H1 (cell line): ENCODE data around the gene KCTD20. TPM values are rescaled to one million over a fixed set of nuclear protein-coding genes. Genes with fewer than 3 reads are reported as not detected.

Experiments used
- CTCF ChIA-PET: fragments of 300-600 bp; sonication (Branson Sonifier 250); formaldehyde crosslinking; loops from one replicate; lab custom pipeline; 2021; ENCODE audit not compliant: partially characterized antibody; lab: Charles Lee
- POLR2A ChIA-PET: fragments of 300-600 bp; sonication (Branson Sonifier 250); formaldehyde crosslinking; loops from one replicate; lab custom pipeline; 2021; ENCODE audit warnings: inconsistent platforms; ENCODE audit not compliant: partially characterized antibody; lab: Charles Lee
- DNase-seq, 2 experiments: peaks; one replicate each; pipeline versions ENCODE4 v3.0.0 to v3.0.0-alpha.2; 2010 to 2022; ENCODE audit warnings: low spot score in 2 of 2, low read depth in 1 of 2, mixed read lengths in 1 of 2
- FAIRE-seq: peaks from 2 replicates; lab custom pipeline; 2011; peaks lifted over from hg19 to GRCh38; lab: Jason Lieb, UNC
- H2AFZ ChIP-seq: 2 replicates; pipeline ENCODE4 v1.8.1; 2012; ENCODE audit warnings: low read length, inconsistent platforms
- H2AK5ac ChIP-seq: 2 replicates; pipeline ENCODE4 v1.6.1; 2013; ENCODE audit warnings: low read depth, low read length
- H2BK120ac ChIP-seq: replicated peaks from 2 replicates; pipeline ENCODE3; 2013; ENCODE audit warnings: low read depth, low read length, inconsistent platforms
- H2BK12ac ChIP-seq: 2 replicates; pipeline ENCODE4 v1.6.1; 2013; ENCODE audit warnings: low read depth, low read length
- H2BK15ac ChIP-seq: 2 replicates; pipeline ENCODE4 v1.6.1; 2013; ENCODE audit warnings: low read length
- H2BK20ac ChIP-seq: 2 replicates; pipeline ENCODE4 v1.6.1; 2013; ENCODE audit warnings: low read length
- H2BK5ac ChIP-seq: 2 replicates; pipeline ENCODE4 v1.6.1; 2013; ENCODE audit warnings: low read depth, low read length
- H3K14ac ChIP-seq: 2 replicates; pipeline ENCODE4 v1.6.1; 2013; ENCODE audit warnings: inconsistent platforms; ENCODE audit not compliant: insufficient read length
- H3K18ac ChIP-seq: 2 replicates; pipeline ENCODE4 v1.6.1; 2013; ENCODE audit warnings: low read length; ENCODE audit errors: extremely low read depth
- H3K23ac ChIP-seq: 2 replicates; pipeline ENCODE4 v1.6.1; 2013; ENCODE audit warnings: inconsistent platforms; ENCODE audit not compliant: insufficient read length
- H3K23me2 ChIP-seq: 2 replicates; pipeline ENCODE4 v1.6.1; 2013; ENCODE audit warnings: low read depth, low read length
- H3K27ac ChIP-seq: 2 replicates; pipeline ENCODE4 v1.6.1; 2011; ENCODE audit warnings: low read depth, low read length, inconsistent platforms
- H3K27me3 ChIP-seq, 4 experiments: replicated peaks in 1 of 4; 1 replicate in 1 of 4; 2 replicates in 3 of 4; pipeline versions ENCODE4 v1.6.1 to v1.8.1; 2011 to 2013; ENCODE audit warnings: low read length in 3 of 4, mild to moderate bottlenecking in 3 of 4, inconsistent platforms in 2 of 4, mixed read lengths in 2 of 4, moderate library complexity in 1 of 4; ENCODE audit not compliant: control insufficient read depth in 3 of 4, insufficient read depth in 3 of 4; ENCODE audit errors: extremely low read depth in 1 of 4
- H3K36me3 ChIP-seq, 4 experiments: 2 replicates each; pipeline versions ENCODE4 v1.6.1 to v1.8.1; 2011 to 2013; ENCODE audit warnings: mild to moderate bottlenecking in 4 of 4, low read length in 3 of 4, moderate library complexity in 2 of 4, control low read depth in 1 of 4, inconsistent platforms in 1 of 4; ENCODE audit not compliant: insufficient read depth in 4 of 4, control insufficient read depth in 2 of 4
- H3K4ac ChIP-seq: replicated peaks from 2 replicates; pipeline ENCODE3; 2013; ENCODE audit warnings: low read length, low read depth, mixed read lengths, inconsistent platforms; ENCODE audit not compliant: insufficient read length
- H3K4me1 ChIP-seq, 4 experiments: replicated peaks in 1 of 4; 1 replicate in 1 of 4; 2 replicates in 3 of 4; pipeline versions ENCODE4 v1.6.1 to v1.8.1; 2011 to 2013; ENCODE audit warnings: low read length in 3 of 4, inconsistent platforms in 2 of 4, mixed read lengths in 1 of 4; ENCODE audit not compliant: insufficient read depth in 4 of 4, control insufficient read depth in 3 of 4
- H3K4me2 ChIP-seq, 2 experiments: 2 replicates each; pipeline versions ENCODE4 v1.6.1 to v1.8.1; 2011 to 2013; ENCODE audit warnings: low read depth in 2 of 2, low read length in 2 of 2, control low read depth in 1 of 2, inconsistent platforms in 1 of 2, mild to moderate bottlenecking in 1 of 2; ENCODE audit not compliant: insufficient read depth in 1 of 2
- H3K4me3 ChIP-seq, 4 experiments: fragments of 200-600, 300-600 bp in 1 of 4; sonication (generic), shearing (Covaris generic), sonication (Bioruptor Twin) in 1 of 4; 2 replicates each; pipeline versions ENCODE4 v1.5.1 to v1.8.1; 2011 to 2016; ENCODE audit warnings: low read length in 4 of 4, low read depth in 3 of 4, control low read depth in 2 of 4, inconsistent platforms in 2 of 4, mild to moderate bottlenecking in 2 of 4, mixed read lengths in 1 of 4, moderate library complexity in 1 of 4; ENCODE audit not compliant: insufficient read depth in 2 of 4; ENCODE audit errors: extremely low read depth in 1 of 4
- H3K56ac ChIP-seq: replicated peaks from 2 replicates; pipeline ENCODE3; 2013; ENCODE audit warnings: low read depth, mild to moderate bottlenecking, mixed read lengths, low read length, inconsistent platforms; ENCODE audit not compliant: insufficient read length
- H3K79me1 ChIP-seq: 2 replicates; pipeline ENCODE4 v1.6.1; 2013; ENCODE audit warnings: low read depth, low read length, control low read depth
- H3K79me2 ChIP-seq, 2 experiments: 2 replicates each; pipeline versions ENCODE4 v1.6.1 to v1.8.1; 2012 to 2013; ENCODE audit warnings: low read length in 2 of 2, mild to moderate bottlenecking in 2 of 2, inconsistent platforms in 1 of 2; ENCODE audit not compliant: insufficient read depth in 2 of 2, control insufficient read depth in 1 of 2
- H3K9ac ChIP-seq, 4 experiments: replicated peaks in 1 of 4; 1 replicate in 1 of 4; 2 replicates in 3 of 4; pipeline versions ENCODE4 v1.6.1 to v1.8.1; 2011 to 2013; ENCODE audit warnings: low read depth in 3 of 4, low read length in 3 of 4, control low read depth in 2 of 4, mild to moderate bottlenecking in 2 of 4, moderate library complexity in 2 of 4, inconsistent platforms in 1 of 4; ENCODE audit errors: extremely low read depth in 1 of 4
- H3K9me3 ChIP-seq, 2 experiments: 2 replicates each; pipeline versions ENCODE4 v1.6.1 to v1.8.1; 2012 to 2013; ENCODE audit warnings: mild to moderate bottlenecking in 2 of 2, moderate library complexity in 2 of 2, control low read depth in 1 of 2, inconsistent platforms in 1 of 2, low read depth in 1 of 2, low read length in 1 of 2, mixed read lengths in 1 of 2; ENCODE audit not compliant: insufficient read depth in 2 of 2
- H4K20me1 ChIP-seq, 2 experiments: replicated peaks in 1 of 2; 2 replicates each; pipeline versions ENCODE3 to v1.8.1; 2011 to 2013; ENCODE audit warnings: inconsistent platforms in 2 of 2, low read length in 2 of 2, mild to moderate bottlenecking in 1 of 2; ENCODE audit not compliant: insufficient read depth in 2 of 2, control insufficient read depth in 1 of 2
- H4K5ac ChIP-seq: 2 replicates; pipeline ENCODE4 v1.6.1; 2013; ENCODE audit warnings: low read length, low read depth, mixed read lengths, inconsistent platforms; ENCODE audit not compliant: insufficient read length
- H4K8ac ChIP-seq: 2 replicates; pipeline ENCODE4 v1.8.0; 2013; ENCODE audit warnings: mild to moderate bottlenecking, moderate library complexity, low read length, inconsistent platforms; ENCODE audit not compliant: insufficient read depth; ENCODE audit errors: extremely low read depth
- H4K91ac ChIP-seq: replicated peaks from 2 replicates; pipeline ENCODE3; 2013; ENCODE audit warnings: low read length, mixed read lengths, inconsistent platforms; ENCODE audit not compliant: insufficient read length
- FOSL1 ChIP-seq: IDR thresholded peaks from 2 replicates; pipeline ENCODE4 v1.6.1; 2011; ENCODE audit warnings: mild to moderate bottlenecking, low read depth, low read length, moderate library complexity; ENCODE audit not compliant: insufficient read depth
- HDAC2 ChIP-seq, 2 experiments: fragments of 300-600 bp in 1 of 2; sonication (generic) in 1 of 2; IDR thresholded peaks; 2 replicates each; pipeline ENCODE4 v1.6.1; 2011 to 2012; ENCODE audit warnings: low read depth in 2 of 2, low read length in 2 of 2, mild to moderate bottlenecking in 2 of 2, moderate library complexity in 2 of 2, borderline replicate concordance in 1 of 2, inconsistent platforms in 1 of 2
- HDAC6 ChIP-seq: IDR thresholded peaks from one replicate; pipeline ENCODE4 v1.7.1; 2012; ENCODE audit warnings: low read depth, mild to moderate bottlenecking, inconsistent platforms, low read length, moderate library complexity
- PHF8 ChIP-seq: fragments of 200-600 bp; sonication (generic); conservative IDR thresholded peaks from 2 replicates; pipeline ENCODE4 v1.7.1; 2012; ENCODE audit warnings: low read depth, mild to moderate bottlenecking, inconsistent platforms, low read length, moderate library complexity
- POU5F1 ChIP-seq: IDR thresholded peaks from 2 replicates; pipeline ENCODE4 v1.6.1; 2011; ENCODE audit warnings: low read depth, mild to moderate bottlenecking, low read length, moderate library complexity
- RFX5 ChIP-seq: IDR thresholded peaks from 2 replicates; pipeline ENCODE4 v1.6.1; 2011; ENCODE audit warnings: low read depth, low read length, improper control_type of control experiment, borderline replicate concordance
- SIRT6 ChIP-seq: IDR thresholded peaks from one replicate; pipeline ENCODE4 v1.7.1; 2012; ENCODE audit warnings: low read length, inconsistent platforms
- TAF7 ChIP-seq: optimal IDR thresholded peaks from 2 replicates; pipeline ENCODE3; 2011; ENCODE audit warnings: low read depth, mild to moderate bottlenecking, inconsistent platforms, low read length, moderate library complexity, borderline replicate concordance
- ZNF274 ChIP-seq: IDR thresholded peaks from 2 replicates; pipeline ENCODE4 v1.7.0; 2012; ENCODE audit warnings: low read length, borderline replicate concordance; ENCODE audit errors: extremely low read depth
- WGBS, 2 experiments: shearing (Covaris generic) in 1 of 2; methylation state at CpG; one replicate each; pipeline versions ENCODE4 v1.1.6 to v1.1.7; 2013 to 2015; ENCODE audit warnings: low lambda C conversion rate in 2 of 2, mixed read lengths in 2 of 2, inconsistent platforms in 1 of 2, low coverage in 1 of 2, missing lambda C conversion rate in 1 of 2; ENCODE audit not compliant: insufficient replicate concordance in 2 of 2, insufficient coverage in 1 of 2, insufficient read length in 1 of 2; ENCODE audit errors: extremely low coverage in 1 of 2, missing lambda C conversion rate in 1 of 2; 5-methylcytosine and 5-hydroxymethylcytosine counted together
- polyA plus RNA-seq, 7 experiments: library from polyadenylated mRNA; depleted of rRNA in 3 of 7; stranded (reverse) in 5 of 7; unstranded in 2 of 7; fragments of >200 nt in 5 of 7; fragments of 200-250 nt in 2 of 7; gene quantifications; 1 replicate in 5 of 7; 2 replicates in 1 of 7; 4 replicates in 1 of 7; pipeline versions ENCODE4 v1.2.1 to v1.2.3, GENCODE V29; 2011 to 2013; ENCODE audit warnings: missing spikeins in 2 of 7, mixed read lengths in 2 of 7
- total RNA-seq: library from RNA; stranded (reverse); fragmentation: NEBNext Ultra II Directional; extraction: Animal tissue kit (Norgen Biotek cat#: 25700); gene quantifications from 2 replicates; pipeline ENCODE4 v1.2.1, GENCODE V29; 2021
- TF ChIP-seq, protein P1 (sequence below): IDR thresholded peaks from 2 replicates; pipeline ENCODE4 v1.6.1; 2011; ENCODE audit warnings: low read length, improper control_type of control experiment

The KCTD20 gene
- total and polyA plus RNA-seq, 2 of the 8 experiments (the other 6 are each of a cell fraction or from before 2014, with no cell fraction given) = 10.1 to 26.2 TPM

DNA sequence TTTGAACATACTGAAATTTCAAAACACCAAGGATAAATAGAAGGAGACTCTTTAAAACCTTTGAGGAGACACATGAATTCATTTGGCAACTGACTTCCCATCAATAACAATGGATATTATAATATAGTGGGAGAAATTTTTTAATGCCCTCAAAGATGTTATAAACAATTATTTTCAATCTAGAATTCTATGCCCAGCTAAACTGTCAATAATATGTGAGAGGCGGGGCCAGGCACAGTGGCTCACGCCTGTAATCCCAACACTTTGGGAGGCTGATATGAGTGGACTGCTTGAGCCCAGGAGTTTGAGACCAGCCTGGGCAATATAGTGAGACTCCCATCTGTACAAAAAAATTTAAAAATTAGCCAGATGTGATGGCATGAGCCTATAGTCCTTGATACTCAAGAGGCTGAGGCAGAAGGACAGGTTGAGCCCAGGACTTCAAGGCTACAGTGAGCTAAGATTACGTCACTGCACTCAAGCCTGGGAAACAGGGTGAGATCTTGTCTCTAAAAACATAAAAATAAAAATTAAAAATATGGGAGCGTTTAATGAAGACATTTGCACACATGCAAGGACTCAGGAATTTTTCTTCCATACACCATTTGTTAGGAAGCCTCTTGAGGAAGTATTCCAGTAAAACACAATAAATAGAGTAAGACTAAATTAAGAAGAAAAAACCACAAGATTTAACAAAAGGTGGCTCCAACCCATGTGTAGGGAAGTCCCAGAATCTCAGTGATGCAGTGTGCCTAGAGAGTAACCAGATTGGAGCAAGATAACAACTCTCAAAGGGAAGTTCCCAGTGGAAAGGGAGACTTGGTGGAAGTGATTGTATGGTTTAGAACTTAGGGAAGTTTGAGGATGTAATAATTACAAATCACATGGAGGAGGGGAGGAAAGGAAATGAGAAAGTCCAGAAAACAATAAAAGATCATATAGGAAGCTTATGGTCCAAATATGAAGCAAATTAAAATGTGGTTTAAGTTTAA lies 29.0 kb upstream of the KCTD20 start:
- Histone ChIP-seq H2BK12ac (no peak overlapping the region), H4K5ac (no peak overlapping the region), H3K36me3 (no peaks in the 10 kb centered on the region), H3K23me2 (no peaks in the 10 kb centered on the region), H2AFZ (no peak overlapping the region), H4K20me1 (no peaks in the 10 kb centered on the region), H2BK5ac (no peak overlapping the region), H3K56ac (no peak overlapping the region), H3K9ac (no peak overlapping the region), H3K27me3 (no peaks in the 10 kb centered on the region), H2BK15ac (no peak overlapping the region), H3K23ac (no peak overlapping the region), H3K4me3 (no peak overlapping the region), H2AK5ac (no peak overlapping the region), H3K4ac (no peak overlapping the region), H3K9me3 (no peaks in the 10 kb centered on the region), H3K4me1 (no peaks in the 10 kb centered on the region), H4K91ac (no peak overlapping the region), H3K79me2 (no peaks in the 10 kb centered on the region), H3K27ac (no peak overlapping the region), H3K18ac (no peak overlapping the region), H2BK20ac (no peak overlapping the region), H3K79me1 (no peaks in the 10 kb centered on the region), H3K14ac (no peak overlapping the region), H2BK120ac (no peak overlapping the region), H4K8ac (no peak overlapping the region), H3K4me2 (no peak overlapping the region)
- ChIA-PET CTCF (no interaction called here), POLR2A (interaction anchor here (0.6 kb wide), 1 partner anchor 742 kb away, joined by 3 read pairs; no protein-coding TSS in a partner anchor)
- DNase-seq (no peak), FAIRE-seq (no peak)
- 94% methylated on average over 4 of the region's 4 CpGs; no CpG with 5 or more reads in 1 of the 2 experiments for WGBS, 2 experiments
- no peak for TF ChIP-seq TAF7
- no peak for TF ChIP-seq ZNF274
- no peak for TF ChIP-seq SIRT6
- no peak for TF ChIP-seq RFX5
- TF ChIP-seq HDAC6 = no peak
- no peak for TF ChIP-seq FOSL1
- no peak for TF ChIP-seq POU5F1
- TF ChIP-seq HDAC2 (IDR thresholded peaks at IDR 0.05; ENCODE audit: borderline replicate concordance in 1 of 2, low read depth in 2 of 2, low read length in 2 of 2) = no peak
- TF ChIP-seq PHF8 = no peak
- TF ChIP-seq, protein P1, sequence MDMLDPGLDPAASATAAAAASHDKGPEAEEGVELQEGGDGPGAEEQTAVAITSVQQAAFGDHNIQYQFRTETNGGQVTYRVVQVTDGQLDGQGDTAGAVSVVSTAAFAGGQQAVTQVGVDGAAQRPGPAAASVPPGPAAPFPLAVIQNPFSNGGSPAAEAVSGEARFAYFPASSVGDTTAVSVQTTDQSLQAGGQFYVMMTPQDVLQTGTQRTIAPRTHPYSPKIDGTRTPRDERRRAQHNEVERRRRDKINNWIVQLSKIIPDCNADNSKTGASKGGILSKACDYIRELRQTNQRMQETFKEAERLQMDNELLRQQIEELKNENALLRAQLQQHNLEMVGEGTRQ = no peak
